ENCODE measurements around the gene RAD51B. TPM values are rescaled to one million over a fixed set of nuclear protein-coding genes. Genes with fewer than 3 reads are reported as not detected.
"Not testable (repeated sequence)": the region's sequence is repeated elsewhere in the genome, so short reads cannot be mapped to it uniquely, and the experiment has no call there.

RAD51B gene
- total RNA-seq, 2 experiments from 2014 or later: 27.4 to 31.6 TPM

- no peaks in the 10 kb centered on the region for H3K27me3 Mint-ChIP-seq
- peaks cover 55% of the 10 kb centered on the region for H3K4me1 Mint-ChIP-seq
- no peak for DNase-seq
- H3K4me3 Mint-ChIP-seq: no peak overlapping the region
- H3K36me3 Mint-ChIP-seq: no peaks in the 10 kb centered on the region
- H3K9me3 Mint-ChIP-seq: no peaks in the 10 kb centered on the region
- peak overlapping the region; percentile 3 for H3K27ac Mint-ChIP-seq
Observed at GRCh38 chr14:68250927-68251768, 431.6 kb downstream of the RAD51B start.

- H3K36me3 Mint-ChIP-seq: no peaks in the 10 kb centered on the region
- peak overlapping the region; percentile 3 for H3K27ac Mint-ChIP-seq
- peaks cover 55% of the 10 kb centered on the region for H3K4me1 Mint-ChIP-seq
- H3K27me3 Mint-ChIP-seq: no peaks in the 10 kb centered on the region
- no peak for DNase-seq
- H3K4me3 Mint-ChIP-seq: no peak overlapping the region
- H3K9me3 Mint-ChIP-seq: no peaks in the 10 kb centered on the region
Observed at GRCh38 chr14:68251769-68252100, 432.2 kb downstream of the RAD51B start.

- no peak overlapping the region for H3K27ac Mint-ChIP-seq
- no peak overlapping the region for H3K4me3 Mint-ChIP-seq
- peaks cover 45% of the 10 kb centered on the region for H3K4me1 Mint-ChIP-seq
- no peaks in the 10 kb centered on the region for H3K9me3 Mint-ChIP-seq
- H3K27me3 Mint-ChIP-seq: no peaks in the 10 kb centered on the region
- no peak for DNase-seq
- no peaks in the 10 kb centered on the region for H3K36me3 Mint-ChIP-seq
Observed at GRCh38 chr14:68253160-68253780, 433.7 kb downstream of the RAD51B start.

- no peak for DNase-seq
- Mint-ChIP-seq H3K4me1 (peaks cover 45% of the 10 kb centered on the region), H3K36me3 (peaks cover 5% of the 10 kb centered on the region), H3K27me3 (no peaks in the 10 kb centered on the region), H3K27ac (no peak overlapping the region), H3K9me3 (no peaks in the 10 kb centered on the region), H3K4me3 (no peak overlapping the region)
Observed at GRCh38 chr14:68253878-68254528, 434.4 kb downstream of the RAD51B start.

- peaks cover 44% of the 10 kb centered on the region for H3K4me1 Mint-ChIP-seq
- H3K27me3 Mint-ChIP-seq: no peaks in the 10 kb centered on the region
- H3K36me3 Mint-ChIP-seq: peaks cover 5% of the 10 kb centered on the region
Observed at GRCh38 chr14:68254669-68255527, 435.3 kb downstream of the RAD51B start.

GRCh38 chr14:68255693-68256178 lies 436.2 kb downstream of the RAD51B start:
- H3K36me3 Mint-ChIP-seq: peaks cover 5% of the 10 kb centered on the region
- no peak overlapping the region for H3K4me3 Mint-ChIP-seq
- peaks cover 45% of the 10 kb centered on the region for H3K4me1 Mint-ChIP-seq
- H3K27ac Mint-ChIP-seq: no peak overlapping the region
- no peaks in the 10 kb centered on the region for H3K27me3 Mint-ChIP-seq
- no peak for DNase-seq
- peaks cover 4% of the 10 kb centered on the region for H3K9me3 Mint-ChIP-seq

More at GRCh38 chr14:68254669-68255527, 435.3 kb downstream of the RAD51B start:
- no peak for DNase-seq
- H3K4me3 Mint-ChIP-seq: no peak overlapping the region
- H3K27ac Mint-ChIP-seq: no peak overlapping the region
- peaks cover 2% of the 10 kb centered on the region for H3K9me3 Mint-ChIP-seq

GRCh38 chr14:68257969-68258368 lies 438.4 kb downstream of the RAD51B start:
- peaks cover 47% of the 10 kb centered on the region for H3K4me1 Mint-ChIP-seq
- H3K27ac Mint-ChIP-seq: no peak overlapping the region
- peaks cover 5% of the 10 kb centered on the region for H3K36me3 Mint-ChIP-seq
- peaks cover 4% of the 10 kb centered on the region for H3K9me3 Mint-ChIP-seq
- no peak for DNase-seq
- no peak overlapping the region for H3K4me3 Mint-ChIP-seq
- H3K27me3 Mint-ChIP-seq: no peaks in the 10 kb centered on the region

GRCh38 chr14:68258995-68259394 lies 439.4 kb downstream of the RAD51B start:
- not testable (repeated sequence) for DNase-seq, H3K9me3 Mint-ChIP-seq, H3K27me3 Mint-ChIP-seq, H3K36me3 Mint-ChIP-seq, H3K4me3 Mint-ChIP-seq
- Mint-ChIP-seq H3K27ac (peak overlapping the region; percentile 50), H3K4me1 (peaks cover 53% of the 10 kb centered on the region)

- Mint-ChIP-seq H3K36me3 (peaks cover 5% of the 10 kb centered on the region), H3K9me3 (peaks cover 4% of the 10 kb centered on the region), H3K27ac (peak overlapping the region; percentile 19), H3K4me3 (no peak overlapping the region), H3K4me1 (peaks cover 57% of the 10 kb centered on the region), H3K27me3 (no peaks in the 10 kb centered on the region)
- DNase-seq: no peak
Observed at GRCh38 chr14:68260121-68260520, 440.5 kb downstream of the RAD51B start.

- H3K27me3 Mint-ChIP-seq: no peaks in the 10 kb centered on the region
- peaks cover 52% of the 10 kb centered on the region for H3K4me1 Mint-ChIP-seq
- no peak for DNase-seq
- H3K4me3 Mint-ChIP-seq: peak overlapping the region; percentile 15
- peaks cover 5% of the 10 kb centered on the region for H3K36me3 Mint-ChIP-seq
- H3K27ac Mint-ChIP-seq: peak overlapping the region; percentile 75
- peaks cover 4% of the 10 kb centered on the region for H3K9me3 Mint-ChIP-seq
Observed at GRCh38 chr14:68261092-68261842, 441.7 kb downstream of the RAD51B start.

- no peak for DNase-seq
- Mint-ChIP-seq H3K4me3 (no peak overlapping the region), H3K9me3 (peaks cover 4% of the 10 kb centered on the region), H3K36me3 (peaks cover 5% of the 10 kb centered on the region), H3K4me1 (peaks cover 59% of the 10 kb centered on the region), H3K27ac (no peak overlapping the region), H3K27me3 (no peaks in the 10 kb centered on the region)
Observed at GRCh38 chr14:68262567-68262966, 443.0 kb downstream of the RAD51B start.

GRCh38 chr14:68263563-68264259 lies 444.1 kb downstream of the RAD51B start:
- no peaks in the 10 kb centered on the region for H3K27me3 Mint-ChIP-seq

GRCh38 chr14:68264260-68264569 lies 444.6 kb downstream of the RAD51B start:
- no peak overlapping the region for H3K4me3 Mint-ChIP-seq
- no peaks in the 10 kb centered on the region for H3K36me3 Mint-ChIP-seq
- H3K9me3 Mint-ChIP-seq: peaks cover 4% of the 10 kb centered on the region
- no peak for DNase-seq
- H3K27me3 Mint-ChIP-seq: no peaks in the 10 kb centered on the region
- peaks cover 67% of the 10 kb centered on the region for H3K4me1 Mint-ChIP-seq
- H3K27ac Mint-ChIP-seq: no peak overlapping the region

More at GRCh38 chr14:68263563-68264259, 444.1 kb downstream of the RAD51B start:
- Mint-ChIP-seq H3K36me3 (peaks cover 3% of the 10 kb centered on the region), H3K9me3 (peaks cover 4% of the 10 kb centered on the region), H3K27ac (no peak overlapping the region), H3K4me3 (no peak overlapping the region), H3K4me1 (peaks cover 66% of the 10 kb centered on the region)
- DNase-seq: no peak

GRCh38 chr14:68266998-68267397 lies 447.4 kb downstream of the RAD51B start:
- peak overlapping the region; percentile 39 for H3K27ac Mint-ChIP-seq
- H3K36me3 Mint-ChIP-seq: peaks cover 3% of the 10 kb centered on the region
- no peaks in the 10 kb centered on the region for H3K9me3 Mint-ChIP-seq
- H3K4me1 Mint-ChIP-seq: peaks cover 65% of the 10 kb centered on the region
- no peaks in the 10 kb centered on the region for H3K27me3 Mint-ChIP-seq
- no peak for DNase-seq
- no peak overlapping the region for H3K4me3 Mint-ChIP-seq
